ENCODE data around the gene ZNHIT6.

DNA sequence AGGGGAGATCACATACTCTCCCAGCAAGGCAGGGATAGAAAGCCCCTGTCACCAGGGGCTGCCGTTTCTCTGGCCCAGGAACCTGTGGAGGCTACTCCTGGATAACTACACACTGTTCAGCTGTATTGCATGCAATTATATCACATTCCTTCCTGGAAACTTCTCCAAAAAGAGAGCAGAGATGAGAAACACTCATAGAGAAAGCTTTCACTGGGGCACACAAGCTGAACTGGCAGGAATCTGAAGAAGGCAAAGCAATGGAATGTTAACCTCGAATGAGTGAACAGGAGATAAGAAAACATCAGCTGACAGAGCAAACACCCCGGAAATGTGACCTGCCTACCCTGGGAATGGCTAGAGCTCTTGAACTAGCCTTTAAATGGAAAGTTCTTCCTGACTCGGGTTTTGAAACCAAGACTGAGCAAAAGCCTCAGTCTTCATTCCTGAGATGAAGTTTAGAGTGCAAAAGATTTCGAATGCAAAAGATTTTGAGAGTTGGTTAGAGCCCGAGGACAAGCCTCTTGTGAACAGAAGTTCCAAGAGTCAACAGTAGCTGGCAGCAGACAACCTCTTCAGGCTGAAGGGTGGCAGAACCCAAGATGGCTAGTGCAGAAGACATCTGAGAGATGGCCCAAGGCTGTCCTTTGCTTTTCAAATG is 95.4 kb downstream of the ZNHIT6 start:
- TF ChIP-seq, protein P1, sequence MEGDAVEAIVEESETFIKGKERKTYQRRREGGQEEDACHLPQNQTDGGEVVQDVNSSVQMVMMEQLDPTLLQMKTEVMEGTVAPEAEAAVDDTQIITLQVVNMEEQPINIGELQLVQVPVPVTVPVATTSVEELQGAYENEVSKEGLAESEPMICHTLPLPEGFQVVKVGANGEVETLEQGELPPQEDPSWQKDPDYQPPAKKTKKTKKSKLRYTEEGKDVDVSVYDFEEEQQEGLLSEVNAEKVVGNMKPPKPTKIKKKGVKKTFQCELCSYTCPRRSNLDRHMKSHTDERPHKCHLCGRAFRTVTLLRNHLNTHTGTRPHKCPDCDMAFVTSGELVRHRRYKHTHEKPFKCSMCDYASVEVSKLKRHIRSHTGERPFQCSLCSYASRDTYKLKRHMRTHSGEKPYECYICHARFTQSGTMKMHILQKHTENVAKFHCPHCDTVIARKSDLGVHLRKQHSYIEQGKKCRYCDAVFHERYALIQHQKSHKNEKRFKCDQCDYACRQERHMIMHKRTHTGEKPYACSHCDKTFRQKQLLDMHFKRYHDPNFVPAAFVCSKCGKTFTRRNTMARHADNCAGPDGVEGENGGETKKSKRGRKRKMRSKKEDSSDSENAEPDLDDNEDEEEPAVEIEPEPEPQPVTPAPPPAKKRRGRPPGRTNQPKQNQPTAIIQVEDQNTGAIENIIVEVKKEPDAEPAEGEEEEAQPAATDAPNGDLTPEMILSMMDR (IDR thresholded peaks at IDR 0.05) = no peak
- TF ChIP-seq POLR2AphosphoS5 (IDR thresholded peaks at IDR 0.05) (no peak), POLR2A (IDR thresholded peaks at IDR 0.05) (no peak)

Data from breast epithelium (tissue), 3 donors.